GM19240 (cell line): ENCODE results near the gene KLHL3.
"Not testable (repeated sequence)": the region's sequence is repeated elsewhere in the genome, so short reads cannot be mapped to it uniquely, and the experiment has no call there.

Experiments used
- DNase-seq: peaks from one replicate; pipeline ENCODE4 v3.0.0; 2011; ENCODE audit warnings: low spot score; ENCODE audit not compliant: insufficient read length

Gene KLHL3, protein sequence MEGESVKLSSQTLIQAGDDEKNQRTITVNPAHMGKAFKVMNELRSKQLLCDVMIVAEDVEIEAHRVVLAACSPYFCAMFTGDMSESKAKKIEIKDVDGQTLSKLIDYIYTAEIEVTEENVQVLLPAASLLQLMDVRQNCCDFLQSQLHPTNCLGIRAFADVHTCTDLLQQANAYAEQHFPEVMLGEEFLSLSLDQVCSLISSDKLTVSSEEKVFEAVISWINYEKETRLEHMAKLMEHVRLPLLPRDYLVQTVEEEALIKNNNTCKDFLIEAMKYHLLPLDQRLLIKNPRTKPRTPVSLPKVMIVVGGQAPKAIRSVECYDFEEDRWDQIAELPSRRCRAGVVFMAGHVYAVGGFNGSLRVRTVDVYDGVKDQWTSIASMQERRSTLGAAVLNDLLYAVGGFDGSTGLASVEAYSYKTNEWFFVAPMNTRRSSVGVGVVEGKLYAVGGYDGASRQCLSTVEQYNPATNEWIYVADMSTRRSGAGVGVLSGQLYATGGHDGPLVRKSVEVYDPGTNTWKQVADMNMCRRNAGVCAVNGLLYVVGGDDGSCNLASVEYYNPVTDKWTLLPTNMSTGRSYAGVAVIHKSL

DNA sequence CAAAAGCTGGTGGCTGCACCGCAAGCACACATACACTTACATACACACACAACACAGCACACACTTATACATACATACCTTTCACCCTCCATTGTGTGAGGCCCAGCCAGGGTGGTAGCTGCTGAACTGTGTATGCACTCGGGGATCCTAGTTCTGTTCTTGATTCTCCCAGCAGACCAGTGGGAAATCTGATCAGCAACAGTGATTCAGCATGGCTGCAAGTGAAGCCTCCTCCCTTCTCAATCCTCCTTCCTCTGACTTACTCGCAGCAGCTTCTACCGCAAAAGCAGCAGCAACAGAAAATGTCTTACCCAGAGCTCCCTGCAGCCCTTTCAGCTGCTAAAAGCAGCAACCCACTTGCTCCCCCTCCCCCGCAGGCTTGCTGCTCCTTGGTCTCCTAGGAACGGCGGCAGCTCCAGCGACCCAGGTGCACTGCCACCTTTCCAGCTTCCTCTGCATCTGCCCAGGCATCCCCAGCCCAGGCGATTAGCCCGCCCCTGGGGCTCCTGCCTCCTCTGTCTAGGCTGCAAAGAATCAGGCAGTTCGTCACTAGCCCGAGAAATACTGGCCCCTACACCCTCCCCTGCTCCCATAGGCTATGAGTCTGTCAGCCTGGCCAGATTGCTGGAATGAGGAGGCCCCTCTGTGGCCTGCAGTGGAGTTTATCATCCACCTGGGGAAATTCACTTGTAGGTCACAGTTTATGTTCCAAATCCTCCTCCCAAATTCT lies at the start of gene KLHL3:
KLHL3 (minus strand) TSS at position 535 of the 730 bp plus-strand sequence; CDS start at position 92, 443 bp downstream.
- peak; percentile 19 for DNase-seq

DNA sequence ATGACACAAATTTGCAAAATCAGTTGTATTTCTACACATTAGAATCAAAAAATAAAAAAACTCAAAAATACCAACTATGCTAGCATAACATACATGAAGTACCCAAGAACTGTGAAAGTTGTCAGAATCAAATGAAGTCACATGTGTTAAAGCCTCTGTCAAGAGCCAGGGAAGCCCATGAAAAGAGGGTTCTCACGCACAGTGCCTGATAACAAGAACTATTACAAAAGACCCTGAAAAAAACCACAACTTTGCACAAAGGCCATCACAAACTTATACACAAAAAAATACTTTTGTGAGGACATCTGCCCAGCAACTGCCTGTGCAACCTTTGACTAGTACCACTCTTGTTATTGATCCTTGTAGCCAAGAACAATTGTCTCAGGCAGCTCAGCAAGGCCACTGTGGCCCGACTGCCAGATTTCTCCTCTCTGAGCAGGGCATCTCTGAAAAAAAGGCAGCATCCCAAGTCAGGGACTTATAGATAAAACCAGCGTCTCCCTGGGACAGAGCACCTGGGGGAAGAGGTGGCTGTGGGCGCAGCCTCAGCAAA lies 47.2 kb upstream of the KLHL3 start:
- no peak for DNase-seq

DNA sequence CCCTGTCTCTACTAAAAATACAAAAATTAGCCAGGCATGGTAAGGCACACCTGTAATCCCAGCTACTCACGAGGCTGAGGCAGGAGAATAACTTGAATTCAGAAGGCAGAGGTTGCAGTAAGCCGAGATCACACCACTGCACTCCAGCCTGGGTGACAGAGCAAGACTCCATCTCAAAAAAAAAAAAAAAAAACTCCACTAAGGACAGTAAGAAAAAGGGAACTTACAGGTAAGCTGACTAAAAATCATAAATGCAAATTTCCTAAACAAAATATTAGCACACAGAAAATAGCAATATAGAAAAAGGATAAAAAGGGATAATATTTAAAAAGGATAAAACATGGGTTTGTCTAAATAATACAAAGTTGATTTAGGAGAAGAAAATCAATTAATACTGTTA lies 46.2 kb upstream of the KLHL3 start:
- DNase-seq, result no peak

DNA sequence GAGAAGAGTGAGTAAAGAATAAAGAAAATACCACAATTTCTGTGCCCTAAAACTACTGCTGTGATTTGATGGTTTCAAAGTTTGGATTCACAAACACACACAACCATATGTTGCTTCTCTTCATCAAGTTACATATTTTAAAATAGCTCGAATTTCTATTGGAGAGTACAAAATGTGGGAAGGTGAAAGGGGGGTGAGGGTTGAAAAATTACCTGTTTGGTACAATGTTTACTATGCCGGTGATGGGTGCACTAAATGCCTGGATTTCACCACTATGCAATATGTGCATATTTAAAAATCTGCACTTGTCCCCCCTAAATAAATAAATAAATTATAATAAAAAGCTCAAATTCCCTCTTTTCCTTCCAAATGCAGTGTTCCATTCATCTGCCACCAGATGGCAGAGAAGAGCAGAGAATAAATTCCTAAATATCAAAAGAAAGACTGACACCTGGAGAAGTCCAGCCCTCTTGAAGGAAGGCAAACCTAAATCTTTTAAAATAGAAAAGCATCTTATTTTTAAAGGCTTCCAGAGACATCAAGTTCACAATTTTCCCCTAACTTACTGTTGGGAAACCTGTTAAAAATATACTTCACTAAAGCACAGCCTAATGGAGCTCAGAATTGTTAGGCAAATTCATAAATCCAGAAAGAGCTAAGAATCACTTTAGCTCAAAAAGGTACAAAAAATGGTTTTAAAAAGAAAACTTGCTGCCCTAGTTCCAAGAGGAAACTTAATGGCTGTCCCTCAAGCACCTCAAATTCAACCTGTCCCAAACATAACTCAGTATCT lies 43.1 kb upstream of the KLHL3 start:
- no peak for DNase-seq

DNA sequence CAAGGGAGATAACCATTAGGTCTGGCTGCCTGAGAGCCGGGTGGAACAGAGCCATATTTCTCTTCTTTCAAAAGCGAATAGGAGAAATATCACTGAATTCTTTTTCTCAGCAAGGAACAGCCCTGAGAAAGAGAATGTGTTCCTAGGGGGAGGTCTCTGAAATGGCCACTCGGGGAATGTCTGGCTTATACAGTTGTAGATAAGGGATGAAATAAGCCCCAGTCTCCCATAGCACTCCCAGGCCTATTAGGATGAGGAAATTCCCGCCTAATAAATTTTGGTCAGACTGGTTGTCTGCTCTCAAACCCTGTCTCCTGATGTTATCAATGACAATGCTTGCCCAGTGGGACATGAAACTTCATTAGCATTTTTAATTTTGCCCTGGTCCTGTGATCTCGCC lies 32.0 kb upstream of the KLHL3 start:
- DNase-seq, result not testable (repeated sequence)

DNA sequence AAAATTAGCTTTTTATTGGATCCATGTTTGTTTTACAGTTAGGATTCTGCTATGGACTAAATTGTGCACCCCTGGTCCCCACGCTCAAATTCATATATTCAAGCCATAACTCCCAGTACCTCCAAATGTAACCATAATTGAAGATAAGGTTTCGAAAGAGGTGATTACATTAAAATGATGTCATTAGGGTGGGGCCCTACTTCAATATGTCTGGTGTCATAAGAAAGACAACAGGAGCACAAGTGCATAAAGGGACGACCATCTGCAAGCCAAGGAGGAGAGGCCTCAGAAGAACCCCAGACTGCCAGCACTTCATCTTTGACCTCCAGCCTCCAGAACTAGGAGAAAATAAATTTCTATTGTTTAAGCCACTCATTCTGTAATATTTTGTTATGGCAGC lies 25.7 kb upstream of the KLHL3 start:
- DNase-seq, result no peak

DNA sequence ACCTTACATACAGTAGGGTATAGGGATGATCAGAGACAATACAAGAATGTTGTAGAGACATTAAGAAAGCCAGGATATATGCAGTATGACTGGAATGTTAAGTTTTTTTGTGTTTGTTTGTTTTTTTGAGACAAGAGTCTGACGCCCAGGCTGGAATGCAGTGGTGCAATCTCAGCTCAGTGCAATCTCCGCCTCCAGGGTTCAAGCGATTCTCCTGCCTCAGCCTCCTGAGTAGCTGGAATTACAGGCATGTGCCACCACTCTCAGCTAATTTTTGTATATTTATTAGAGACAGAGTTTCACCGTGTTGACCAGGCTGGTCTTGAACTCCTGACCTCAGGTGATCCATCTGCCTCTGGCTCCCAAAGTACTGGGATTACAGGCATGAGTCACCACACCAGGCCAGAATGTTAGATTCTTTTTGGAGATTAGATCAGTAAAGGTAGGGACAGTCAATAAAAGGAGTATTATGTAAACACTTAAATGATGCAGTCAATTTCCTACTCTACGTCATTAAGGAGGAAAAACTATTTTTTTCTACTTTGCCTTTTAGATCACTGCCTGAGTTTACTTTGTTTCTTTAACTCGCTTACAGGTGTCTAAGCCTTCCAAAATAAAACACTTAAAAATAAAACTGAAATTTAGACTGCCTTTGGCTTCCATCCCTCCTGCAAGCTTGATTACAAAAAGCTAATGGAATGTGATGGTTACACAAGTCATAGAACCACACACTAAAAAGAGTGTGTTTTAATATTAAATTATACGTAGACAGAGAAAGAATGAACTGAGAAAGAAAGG lies 25.0 kb upstream of the KLHL3 start:
- no peak for DNase-seq

DNA sequence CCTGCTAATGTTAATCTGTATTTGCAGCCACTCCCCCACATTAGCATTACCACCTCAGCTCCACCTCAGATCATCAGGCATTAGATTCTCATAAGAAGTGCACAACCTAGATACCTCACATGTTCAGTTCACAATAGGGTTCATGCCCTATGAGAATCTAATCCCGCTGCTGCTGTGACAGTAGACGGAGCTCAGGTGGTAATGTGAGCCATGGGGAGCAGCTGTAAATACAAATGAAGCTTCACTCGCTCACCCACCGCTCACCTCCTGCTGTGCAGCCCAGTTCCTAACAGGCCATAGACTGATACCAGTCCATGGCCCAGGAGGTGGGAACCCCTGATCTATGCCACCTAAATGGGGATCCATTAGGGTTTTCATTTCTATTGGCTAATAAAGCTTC lies 24.4 kb upstream of the KLHL3 start:
- no peak for DNase-seq

DNA sequence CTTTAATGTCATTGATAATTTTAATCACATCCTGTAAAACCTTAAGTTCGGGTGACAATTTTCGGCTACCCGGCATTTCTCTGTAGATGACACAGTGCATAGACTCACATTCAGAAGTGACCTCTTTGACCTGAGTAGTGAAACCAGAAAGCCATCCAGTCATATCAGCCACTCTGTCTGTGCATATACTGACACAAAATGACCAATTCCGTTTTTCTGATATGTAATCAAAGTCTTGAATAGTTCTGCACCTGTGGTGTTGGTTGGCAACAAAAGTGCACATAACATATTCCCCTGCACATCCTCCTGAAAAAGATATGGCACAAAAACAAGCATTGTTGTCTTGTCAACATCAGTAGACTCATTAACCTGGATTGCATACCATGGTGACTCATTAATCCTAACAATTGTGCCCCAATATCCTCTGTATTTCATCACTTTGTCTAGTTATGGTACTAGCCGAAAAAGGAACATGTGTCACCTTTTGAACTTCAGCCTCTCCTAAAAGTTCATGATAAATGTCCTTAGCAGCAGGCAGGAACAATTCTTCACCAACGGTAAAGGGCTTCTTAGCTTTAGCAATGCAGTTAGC lies 22.9 kb upstream of the KLHL3 start:
- DNase-seq, result no peak

DNA sequence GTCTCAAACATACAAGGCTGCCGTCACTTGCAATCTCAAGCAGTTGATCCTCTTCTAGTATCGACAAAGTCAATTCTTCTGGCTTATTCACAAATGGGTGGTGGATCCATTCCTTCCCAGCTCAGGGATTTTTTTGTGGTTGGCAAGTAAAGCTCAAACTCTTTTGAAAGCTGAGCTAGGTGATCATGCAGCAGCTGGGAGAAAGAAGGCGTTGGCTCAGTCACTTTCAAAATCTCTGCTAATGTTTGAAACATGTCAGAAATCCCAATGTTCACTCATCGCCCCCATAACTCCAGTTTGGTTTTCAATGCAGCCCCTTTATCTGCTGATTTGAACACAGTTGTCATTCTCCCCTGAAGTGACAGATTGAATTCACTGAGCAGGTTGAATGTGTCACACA lies 22.2 kb upstream of the KLHL3 start:
- DNase-seq, result no peak

DNA sequence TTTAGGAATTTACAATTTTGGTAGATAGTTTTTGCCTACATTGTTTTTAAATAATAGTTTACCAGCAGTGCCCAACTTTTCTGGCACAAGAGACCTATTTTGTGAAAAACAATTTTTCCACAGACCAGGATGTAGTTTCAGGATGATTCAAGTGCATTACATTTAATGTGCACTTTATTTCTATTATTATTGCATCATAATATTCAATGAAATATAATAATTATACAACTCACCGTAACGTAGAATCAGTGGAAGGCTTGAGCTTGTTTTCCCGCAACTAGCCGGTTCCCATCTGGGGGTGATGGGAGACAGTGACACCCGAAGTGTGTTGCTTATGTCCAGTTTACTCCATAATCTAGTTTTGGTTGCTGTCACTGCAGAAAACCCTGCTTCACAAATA lies 21.7 kb upstream of the KLHL3 start:
- no peak for DNase-seq

DNA sequence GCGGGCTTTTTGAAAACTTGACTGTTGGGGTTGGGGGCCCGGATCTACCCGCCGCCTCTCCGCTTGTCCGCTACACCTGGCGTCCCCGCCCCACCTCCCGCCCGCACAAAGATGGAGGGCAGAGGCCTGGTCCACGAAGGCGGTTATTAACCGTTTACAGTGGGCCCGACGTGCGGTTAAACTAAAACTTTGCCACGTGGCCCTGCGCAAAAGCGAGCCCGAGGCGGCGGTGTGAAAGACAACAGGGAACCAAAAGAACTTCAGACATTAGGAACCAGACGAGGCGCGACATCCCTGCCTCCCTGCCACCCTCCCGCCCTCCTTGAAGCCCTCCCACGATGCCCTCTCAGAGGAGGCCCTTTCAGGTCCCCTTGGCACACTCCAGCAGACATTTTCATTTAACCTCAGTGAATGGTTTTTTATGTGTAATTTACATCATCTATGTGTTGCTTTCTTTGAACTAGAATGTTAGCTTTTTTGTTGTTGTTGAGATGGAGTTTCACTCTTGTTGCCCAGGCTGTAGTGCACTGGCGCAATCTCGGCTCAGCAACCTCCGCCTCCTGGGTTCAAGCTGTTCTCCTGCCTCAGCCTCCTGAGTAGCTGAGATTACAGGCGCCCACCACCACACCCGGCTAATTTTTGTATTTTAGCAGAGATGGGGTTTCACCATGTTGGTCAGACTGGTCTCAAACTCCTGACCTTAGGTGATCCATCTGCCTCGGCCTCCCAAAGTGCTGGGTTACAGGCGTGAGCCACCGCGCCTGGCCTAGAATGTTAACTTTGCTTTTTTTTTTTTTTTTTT lies 19.3 kb upstream of the KLHL3 start:
- no peak for DNase-seq

DNA sequence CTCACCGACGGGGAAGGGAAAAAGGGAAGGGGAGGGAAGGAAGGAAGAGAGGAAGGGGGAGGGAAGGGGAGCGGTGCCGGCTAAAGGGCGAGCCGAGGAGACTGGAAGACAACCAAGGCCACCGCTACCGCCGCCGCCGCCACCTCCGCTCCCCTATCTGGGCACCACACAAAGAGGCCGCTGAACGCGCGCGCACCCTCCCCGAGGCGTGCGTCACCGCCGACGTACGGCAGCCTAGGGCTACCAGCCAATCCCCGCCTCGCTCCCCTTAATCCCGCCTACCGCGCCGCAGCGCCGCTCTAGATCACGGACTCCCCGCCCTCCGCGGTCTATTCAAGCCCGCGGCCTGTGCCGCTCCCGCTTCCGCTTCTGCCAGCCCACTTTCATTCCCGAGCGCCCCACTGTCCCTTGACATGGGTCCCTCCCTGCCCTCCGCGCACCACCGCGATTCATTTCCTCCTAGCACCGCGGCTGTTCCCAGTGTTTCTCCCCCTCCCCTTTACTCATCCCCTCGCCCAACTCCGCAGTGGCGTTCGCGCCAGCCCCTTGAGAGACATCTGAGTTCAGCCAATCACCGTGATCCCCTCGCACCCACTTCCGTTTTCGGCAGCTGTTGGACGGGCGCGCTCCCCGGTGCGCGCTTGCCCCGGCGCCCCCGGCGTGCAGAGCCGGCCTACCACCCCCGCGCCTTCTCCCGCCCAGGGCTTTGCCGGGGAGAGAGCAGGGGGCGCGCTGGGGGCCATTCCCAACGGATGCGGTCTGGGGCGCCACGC lies 18.5 kb upstream of the KLHL3 start, which contains the start of gene HNRNPA0:
HNRNPA0 (minus strand) TSS at position 176 of the 773 bp plus-strand sequence. CDS start 297 bp downstream, outside the sequence.
- DNase-seq, result peak; percentile 66

DNA sequence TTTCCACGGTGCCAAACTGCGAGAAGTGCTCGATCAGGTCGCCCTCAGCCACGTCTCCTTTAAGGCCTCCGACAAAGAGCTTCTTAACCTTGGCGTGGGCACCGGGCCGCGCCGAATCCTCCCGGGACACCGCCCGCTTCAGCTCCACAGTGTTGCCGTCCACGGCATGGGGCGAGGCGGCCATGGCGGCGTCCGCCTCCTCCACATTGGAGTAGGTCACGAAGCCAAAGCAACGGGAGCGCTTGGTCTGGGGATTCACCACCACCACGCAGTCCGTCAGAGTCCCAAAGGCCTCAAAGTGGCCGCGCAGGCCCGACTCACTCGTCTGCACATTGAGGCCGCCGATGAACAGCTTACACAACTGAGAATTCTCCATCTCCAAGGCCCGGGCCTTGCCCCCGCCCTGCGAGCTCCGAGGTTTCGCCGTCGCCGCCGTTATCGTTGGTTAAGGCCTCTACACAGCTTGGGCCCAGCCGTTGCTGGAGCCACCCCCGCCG lies 17.9 kb upstream of the KLHL3 start:
- no peak for DNase-seq

DNA sequence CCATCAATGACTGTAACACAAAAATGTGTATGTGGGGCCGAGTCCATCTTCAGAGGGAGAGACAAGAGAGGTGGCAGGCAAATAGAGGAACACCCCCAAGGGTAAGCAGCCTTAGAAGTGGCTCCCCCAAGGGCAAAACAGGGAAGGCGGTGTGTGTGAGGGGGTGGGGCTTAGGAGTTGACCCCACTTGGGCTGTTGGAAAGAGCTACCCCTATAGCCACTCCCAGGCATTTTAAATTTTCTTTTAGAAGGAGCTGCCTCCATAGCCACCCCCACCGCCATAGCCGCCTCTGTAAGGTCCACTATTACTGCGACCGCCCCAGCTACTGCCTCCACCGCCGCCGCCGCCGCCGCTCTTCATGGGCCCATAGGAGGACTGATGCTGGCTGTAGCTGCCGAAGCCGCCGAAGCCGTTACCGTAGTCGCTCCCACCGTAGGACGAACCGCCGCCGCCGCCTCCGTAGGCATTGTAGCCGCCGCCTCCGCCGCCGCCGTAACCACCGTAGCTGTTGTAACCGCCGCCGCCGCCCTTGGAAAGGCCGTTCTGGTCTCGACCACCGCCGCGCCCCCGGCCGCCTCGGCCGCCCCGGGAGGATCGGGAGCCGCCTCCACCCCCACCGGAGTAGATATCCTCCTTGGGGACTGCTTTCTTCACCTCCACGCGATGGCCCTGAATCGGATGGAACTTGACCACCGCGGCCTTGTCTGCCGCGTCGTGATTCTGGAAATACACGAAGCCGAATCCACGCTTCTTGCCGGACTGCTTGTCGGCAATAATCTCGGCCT lies 17.2 kb upstream of the KLHL3 start:
- no peak for DNase-seq

DNA sequence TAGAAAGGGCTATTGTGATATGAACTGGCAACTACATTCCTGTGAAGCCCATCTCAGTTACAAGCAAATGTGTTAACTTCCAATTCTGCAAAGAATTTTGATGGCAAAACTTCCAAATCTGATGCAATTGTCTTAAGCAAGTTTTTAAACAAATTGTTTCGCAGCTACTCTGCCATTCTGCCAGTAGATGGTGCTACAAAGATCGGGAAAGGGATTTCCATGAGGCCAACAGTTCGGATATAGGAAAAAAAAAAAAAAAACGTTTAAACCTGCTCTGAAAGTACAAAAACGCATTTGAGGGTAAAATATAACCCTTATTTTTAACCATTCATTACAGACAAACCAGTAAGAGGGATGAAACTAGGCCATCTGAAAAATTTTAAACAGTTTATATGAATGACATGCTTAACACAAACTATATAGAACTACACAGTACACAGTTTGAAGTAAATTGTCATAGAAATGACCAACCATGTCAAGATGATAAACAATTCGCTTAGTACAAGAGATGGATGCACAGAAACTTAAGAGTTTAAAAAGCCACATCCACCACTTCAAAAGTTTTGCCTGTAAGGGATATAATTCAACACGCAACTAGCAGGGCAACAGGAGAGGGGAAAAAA lies 16.1 kb upstream of the KLHL3 start:
- DNase-seq, result no peak

DNA sequence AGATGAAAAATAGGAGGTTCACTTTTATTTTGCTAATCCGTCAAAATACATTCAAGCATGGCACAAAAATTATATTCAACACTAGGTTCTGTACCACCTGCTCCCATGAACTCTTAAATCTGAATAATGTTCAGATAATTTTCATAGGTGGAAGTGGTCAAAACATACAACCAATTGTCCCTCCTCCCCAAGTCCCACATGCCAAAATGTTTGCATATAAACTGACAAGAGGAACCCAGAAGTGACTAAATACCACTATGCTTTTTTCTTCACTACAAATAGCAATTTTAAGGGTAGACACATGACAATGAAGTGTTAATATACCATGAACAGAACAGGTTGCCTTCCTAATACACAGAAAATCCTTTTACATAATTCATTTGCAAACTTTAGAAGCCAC lies 14.5 kb upstream of the KLHL3 start:
- DNase-seq, result no peak
